AG04449 (cell line): ENCODE measurements around the gene LRP8.

Experiments used
- CTCF ChIA-PET: fragments of 350-600 bp; formaldehyde crosslinking; extraction: SDS; loops from one replicate; lab custom pipeline; 2021; ENCODE audit warnings: antibody characterized with exemption; lab: Yijun Ruan, JAX
- POLR2A ChIA-PET: fragments of 400-600, 350-600 bp; formaldehyde crosslinking; extraction: SDS; loops from one replicate; lab custom pipeline; 2020; ENCODE audit warnings: antibody characterized with exemption, inconsistent platforms; lab: Yijun Ruan, JAX
- DNase-seq: peaks from one replicate; pipeline ENCODE4 v3.0.0-alpha.2; 2010; ENCODE audit warnings: low read depth, low spot score
- H3K4me3 ChIP-seq: 2 replicates; pipeline ENCODE4 v1.5.1; 2011; ENCODE audit warnings: low read depth, mild to moderate bottlenecking, control low read depth, low read length
- CTCF ChIP-seq: IDR thresholded peaks from one replicate; pipeline ENCODE4 v1.5.1; 2011; ENCODE audit warnings: mild to moderate bottlenecking, moderate library complexity, low read length, control low read depth, inconsistent platforms; ENCODE audit not compliant: insufficient read depth; ENCODE audit errors: missing control alignments

The LRP8 gene

GRCh38 chr1:53328009-53328461 is at the start of gene LRP8:
LRP8 (minus strand) TSS chr1:53328070; CDS start chr1:53327912, 158 bp downstream.
- H3K4me3 ChIP-seq: peak within 1 kb of the TSS; percentile 67
- CTCF ChIA-PET: no interaction called here
- DNase-seq: no peak
- no peak for TF ChIP-seq CTCF
- POLR2A ChIA-PET: no interaction called here

GRCh38 chr1:53377438-53377841 is 49.6 kb upstream of the LRP8 start:
- no peak for DNase-seq
- H3K4me3 ChIP-seq: no peak overlapping the region
- POLR2A ChIA-PET: no interaction called here
- TF ChIP-seq CTCF: no peak
- CTCF ChIA-PET: interaction anchor here (1.5 to 8.6 kb wide), 3 partner anchors 16 to 99 kb away, joined by 3 to 59 read pairs (median 9); no protein-coding TSS in a partner anchor

DNA sequence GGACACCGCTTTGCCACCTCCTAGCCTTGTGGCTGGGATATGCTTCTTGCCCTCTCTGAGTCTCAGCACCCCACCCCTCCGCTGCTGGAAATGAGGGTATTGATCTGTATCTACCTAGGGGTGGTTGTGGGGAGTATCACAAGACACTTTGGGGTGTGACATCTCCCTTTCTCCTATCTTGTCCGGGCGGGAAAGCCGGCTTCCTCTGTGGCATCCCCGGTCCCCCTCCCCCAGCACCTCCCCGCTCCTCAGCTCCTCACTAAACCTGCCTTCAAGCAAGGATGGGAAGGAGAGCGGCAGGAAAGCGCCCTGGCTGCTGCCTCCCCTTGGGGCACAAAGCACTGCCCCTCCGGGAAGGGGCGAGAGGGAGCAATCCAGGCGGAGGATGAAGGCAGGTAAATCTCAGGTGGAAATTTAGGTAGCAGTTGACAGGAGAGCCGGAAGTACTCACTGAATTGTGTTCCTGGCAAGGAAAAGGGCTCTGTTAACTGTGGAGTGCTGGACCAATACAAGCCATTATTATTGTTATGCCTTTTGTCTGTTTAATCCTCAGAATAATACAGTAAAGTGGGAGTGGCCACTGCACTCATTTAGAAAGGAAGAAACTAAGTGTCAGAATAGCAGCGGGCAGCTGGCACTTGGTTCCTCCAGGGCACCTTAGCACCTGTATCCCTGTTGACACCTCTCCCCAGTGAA is 49.0 kb upstream of the LRP8 start:
- no peak for DNase-seq
- POLR2A ChIA-PET: no interaction called here
- no peak overlapping the region for H3K4me3 ChIP-seq
- CTCF ChIA-PET: interaction anchor here (1.8 to 8.6 kb wide), 2 partner anchors 16 to 98 kb away, joined by 9 to 59 read pairs; no protein-coding TSS in a partner anchor
- no peak for TF ChIP-seq CTCF

DNA sequence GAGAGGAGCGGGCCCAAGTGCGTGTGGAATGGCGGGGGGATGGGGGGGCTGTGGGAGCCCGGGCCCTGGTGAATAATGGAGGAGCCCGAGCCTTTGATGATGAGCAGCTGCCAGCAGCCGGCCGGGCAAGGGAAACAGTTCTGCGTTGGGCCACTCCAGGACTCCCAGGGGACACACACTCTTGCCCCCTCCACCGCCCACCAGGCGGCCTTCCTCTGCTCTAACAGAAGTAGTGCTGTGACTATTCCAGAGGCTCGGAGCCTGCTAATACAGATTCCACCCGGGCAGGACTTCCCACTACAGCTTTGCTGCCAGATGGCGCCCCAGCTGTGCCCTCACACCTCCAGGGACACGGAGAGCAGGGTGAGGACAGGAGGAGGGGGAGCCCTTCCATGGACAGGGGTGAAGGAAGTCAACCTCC is 48.2 kb upstream of the LRP8 start:
- CTCF ChIA-PET: interaction anchor here (0.8 to 1.8 kb wide), 3 partner anchors 12 to 98 kb away, joined by 3 to 9 read pairs (median 4); no protein-coding TSS in a partner anchor
- TF ChIP-seq CTCF: no peak
- POLR2A ChIA-PET: no interaction called here
- DNase-seq: no peak
- no peak overlapping the region for H3K4me3 ChIP-seq

- ChIA-PET POLR2A (no interaction called here), CTCF (interaction anchor here (0.8 to 1.8 kb wide), 4 partner anchors 12 to 97 kb away, joined by 3 to 9 read pairs (median 4); no protein-coding TSS in a partner anchor)
- no peak for DNase-seq
- no peak for TF ChIP-seq CTCF
- H3K4me3 ChIP-seq: no peak overlapping the region
Measured at GRCh38 chr1:53375440-53375839, 47.6 kb upstream of the LRP8 start.

GRCh38 chr1:53373246-53373645 is 45.4 kb upstream of the LRP8 start:
- ChIA-PET POLR2A (no interaction called here), CTCF (interaction anchor here (2.1 kb wide), 1 partner anchor 22 kb away, joined by 4 read pairs; no protein-coding TSS in a partner anchor)
- H3K4me3 ChIP-seq: no peak overlapping the region
- no peak for TF ChIP-seq CTCF
- DNase-seq: no peak
